GM12864 (cell line): Measurements from ENCODE around the gene FCRL1.

Experiments
- DNase-seq: peaks from one replicate; pipeline ENCODE4 v3.0.0-alpha.2; 2011; ENCODE audit warnings: low read depth
- H3K4me3 ChIP-seq: 2 replicates; pipeline ENCODE4 v1.5.1; 2011; ENCODE audit warnings: mild to moderate bottlenecking, low read depth, low read length, control low read depth
- CTCF ChIP-seq: IDR thresholded peaks from 2 replicates; pipeline ENCODE4 v1.5.1; 2011; ENCODE audit warnings: low read depth, mild to moderate bottlenecking, moderate library complexity, low read length, control low read depth, inconsistent platforms; ENCODE audit errors: missing control alignments

The FCRL1 gene

GRCh38 chr1:157831968-157832626, 12.2 kb upstream of the FCRL1 start:
- no peak overlapping the region for H3K4me3 ChIP-seq
- no peak for TF ChIP-seq CTCF
- no peak for DNase-seq

- no peak for TF ChIP-seq CTCF
- H3K4me3 ChIP-seq, result no peak overlapping the region
- no peak for DNase-seq
Observed at GRCh38 chr1:157830887-157831286, 11.0 kb upstream of the FCRL1 start.

- TF ChIP-seq CTCF, result no peak
- DNase-seq, result no peak
- no peak overlapping the region for H3K4me3 ChIP-seq
Observed at GRCh38 chr1:157829711-157830110, 9.8 kb upstream of the FCRL1 start.

GRCh38 chr1:157829210-157829609, 9.3 kb upstream of the FCRL1 start:
- no peak for TF ChIP-seq CTCF
- no peak for DNase-seq
- no peak overlapping the region for H3K4me3 ChIP-seq

- TF ChIP-seq CTCF, result no peak
- no peak overlapping the region for H3K4me3 ChIP-seq
- DNase-seq, result no peak
Observed at GRCh38 chr1:157820299-157820698, 379 bp upstream of the FCRL1 start.

- no peak overlapping the region for H3K4me3 ChIP-seq
- no peak for DNase-seq
- TF ChIP-seq CTCF, result no peak
Observed at GRCh38 chr1:157819215-157819614, 705 bp downstream of the FCRL1 start.

- no peak for DNase-seq
- no peak overlapping the region for H3K4me3 ChIP-seq
- no peak for TF ChIP-seq CTCF
Observed at GRCh38 chr1:157813269-157813668, 6.7 kb downstream of the FCRL1 start.
